Measurements from ENCODE around the gene KCNMB1. TPM values are rescaled to one million over a fixed set of nuclear protein-coding genes. Genes with fewer than 3 reads are reported as not detected.

KCNMB1 gene
- total RNA-seq, 2 donors from 2014 or later = 0.42 to 0.44 TPM

- Mint-ChIP-seq H3K27ac (no peak overlapping the region), H3K27me3 (peaks cover 15% of the 10 kb centered on the region), H3K4me3 (no peak overlapping the region), H3K4me1 (peaks cover 4% of the 10 kb centered on the region), H3K36me3 (ENCODE audit: low read depth) (no peaks in the 10 kb centered on the region)
- DNase-seq (no peak), ATAC-seq (no peak)
- H3K9me3 ChIP-seq (ENCODE audit: control insufficient read depth, low read length, poor library complexity, severe bottlenecking) = no peaks in the 10 kb centered on the region
These were observed 19.9 kb upstream of the KCNMB1 start for GRCh38 chr5:170408877-170409660.

- Mint-ChIP-seq H3K27ac (no peak overlapping the region), H3K4me1 (peaks cover 4% of the 10 kb centered on the region), H3K27me3 (peaks cover 15% of the 10 kb centered on the region), H3K4me3 (no peak overlapping the region), H3K36me3 (ENCODE audit: low read depth) (no peaks in the 10 kb centered on the region)
- DNase-seq = no peak
- H3K9me3 ChIP-seq (ENCODE audit: control insufficient read depth, low read length, poor library complexity, severe bottlenecking) = no peaks in the 10 kb centered on the region
- ATAC-seq = no peak
These were observed 19.1 kb upstream of the KCNMB1 start for GRCh38 chr5:170408226-170408625.

GRCh38 chr5:170407062-170407461, 17.9 kb upstream of the KCNMB1 start:
- Mint-ChIP-seq H3K36me3 (ENCODE audit: low read depth) (no peaks in the 10 kb centered on the region), H3K4me1 (peaks cover 2% of the 10 kb centered on the region), H3K27ac (no peak overlapping the region), H3K27me3 (peaks cover 15% of the 10 kb centered on the region), H3K4me3 (no peak overlapping the region)
- no peaks in the 10 kb centered on the region for H3K9me3 ChIP-seq (ENCODE audit: control insufficient read depth, low read length, poor library complexity, severe bottlenecking)
- no peak for DNase-seq
- no peak for ATAC-seq

GRCh38 chr5:170405817-170406216, 16.6 kb upstream of the KCNMB1 start:
- peaks cover 2% of the 10 kb centered on the region for H3K4me1 Mint-ChIP-seq
- H3K27ac Mint-ChIP-seq = no peak overlapping the region
- no peaks in the 10 kb centered on the region for H3K9me3 ChIP-seq (ENCODE audit: control insufficient read depth, low read length, poor library complexity, severe bottlenecking)
- H3K36me3 Mint-ChIP-seq (ENCODE audit: low read depth) = no peaks in the 10 kb centered on the region
- peaks cover 15% of the 10 kb centered on the region for H3K27me3 Mint-ChIP-seq
- DNase-seq (no peak), ATAC-seq (no peak)
- no peak overlapping the region for H3K4me3 Mint-ChIP-seq

- Mint-ChIP-seq H3K27me3 (peaks cover 15% of the 10 kb centered on the region), H3K4me3 (no peak overlapping the region), H3K4me1 (peaks cover 2% of the 10 kb centered on the region), H3K36me3 (ENCODE audit: low read depth) (no peaks in the 10 kb centered on the region), H3K27ac (no peak overlapping the region)
- peak; percentile 57 for ATAC-seq
- no peak for DNase-seq
- no peaks in the 10 kb centered on the region for H3K9me3 ChIP-seq (ENCODE audit: control insufficient read depth, low read length, poor library complexity, severe bottlenecking)
These were observed 15.2 kb upstream of the KCNMB1 start for GRCh38 chr5:170404398-170404797.

- ATAC-seq = no peak
- Mint-ChIP-seq H3K27ac (no peak overlapping the region), H3K27me3 (peaks cover 19% of the 10 kb centered on the region), H3K36me3 (ENCODE audit: low read depth) (no peaks in the 10 kb centered on the region), H3K4me1 (peaks cover 2% of the 10 kb centered on the region), H3K4me3 (no peak overlapping the region)
- DNase-seq = no peak
- no peaks in the 10 kb centered on the region for H3K9me3 ChIP-seq (ENCODE audit: control insufficient read depth, low read length, poor library complexity, severe bottlenecking)
These were observed 14.5 kb upstream of the KCNMB1 start for GRCh38 chr5:170403675-170404074.

- no peak overlapping the region for H3K27ac Mint-ChIP-seq
- no peak overlapping the region for H3K4me3 Mint-ChIP-seq
- H3K9me3 ChIP-seq (ENCODE audit: control insufficient read depth, low read length, poor library complexity, severe bottlenecking) = no peaks in the 10 kb centered on the region
- no peak for DNase-seq
- H3K36me3 Mint-ChIP-seq (ENCODE audit: low read depth) = no peaks in the 10 kb centered on the region
- peaks cover 2% of the 10 kb centered on the region for H3K4me1 Mint-ChIP-seq
- ATAC-seq = no peak
- peaks cover 28% of the 10 kb centered on the region for H3K27me3 Mint-ChIP-seq
These were observed 13.3 kb upstream of the KCNMB1 start for GRCh38 chr5:170402508-170402907.

- Mint-ChIP-seq H3K36me3 (ENCODE audit: low read depth) (no peaks in the 10 kb centered on the region), H3K4me3 (no peak overlapping the region), H3K27me3 (peaks cover 42% of the 10 kb centered on the region), H3K4me1 (peaks cover 13% of the 10 kb centered on the region), H3K27ac (no peak overlapping the region)
- ATAC-seq (no peak), DNase-seq (no peak)
- H3K9me3 ChIP-seq (ENCODE audit: control insufficient read depth, low read length, poor library complexity, severe bottlenecking) = no peaks in the 10 kb centered on the region
These were observed 7.9 kb upstream of the KCNMB1 start for GRCh38 chr5:170397059-170397458.

- Mint-ChIP-seq H3K4me3 (peak overlapping the region; percentile 37), H3K27me3 (peaks cover 50% of the 10 kb centered on the region), H3K27ac (peak overlapping the region; percentile 89), H3K4me1 (peaks cover 19% of the 10 kb centered on the region), H3K36me3 (ENCODE audit: low read depth) (no peaks in the 10 kb centered on the region)
- ATAC-seq = no peak
- no peak for DNase-seq
- no peaks in the 10 kb centered on the region for H3K9me3 ChIP-seq (ENCODE audit: control insufficient read depth, low read length, poor library complexity, severe bottlenecking)
These were observed 4.8 kb upstream of the KCNMB1 start for GRCh38 chr5:170393958-170394357.

GRCh38 chr5:170393235-170393634, 4.1 kb upstream of the KCNMB1 start:
- DNase-seq (no peak), ATAC-seq (peak; percentile 60)
- Mint-ChIP-seq H3K4me1 (peaks cover 19% of the 10 kb centered on the region), H3K4me3 (peak overlapping the region; percentile 78), H3K36me3 (ENCODE audit: low read depth) (no peaks in the 10 kb centered on the region), H3K27me3 (peaks cover 49% of the 10 kb centered on the region), H3K27ac (peak overlapping the region; percentile 89)
- H3K9me3 ChIP-seq (ENCODE audit: control insufficient read depth, low read length, poor library complexity, severe bottlenecking) = no peaks in the 10 kb centered on the region

GRCh38 chr5:170390472-170390871, 1.3 kb upstream of the KCNMB1 start:
- H3K4me3 Mint-ChIP-seq = no peak overlapping the region
- H3K27me3 Mint-ChIP-seq = peaks cover 49% of the 10 kb centered on the region
- H3K9me3 ChIP-seq (ENCODE audit: control insufficient read depth, low read length, poor library complexity, severe bottlenecking) = no peaks in the 10 kb centered on the region
- H3K4me1 Mint-ChIP-seq = peaks cover 23% of the 10 kb centered on the region
- H3K27ac Mint-ChIP-seq = no peak overlapping the region
- no peak for DNase-seq
- ATAC-seq = no peak
- no peaks in the 10 kb centered on the region for H3K36me3 Mint-ChIP-seq (ENCODE audit: low read depth)

GRCh38 chr5:170389550-170389892, 354 bp upstream of the KCNMB1 start:
- no peaks in the 10 kb centered on the region for H3K9me3 ChIP-seq (ENCODE audit: control insufficient read depth, low read length, poor library complexity, severe bottlenecking)
- H3K36me3 Mint-ChIP-seq (ENCODE audit: low read depth) = no peaks in the 10 kb centered on the region
- DNase-seq = no peak
- ATAC-seq = no peak
- H3K27ac Mint-ChIP-seq = no peak overlapping the region
- peaks cover 23% of the 10 kb centered on the region for H3K4me1 Mint-ChIP-seq
- H3K27me3 Mint-ChIP-seq = peaks cover 46% of the 10 kb centered on the region
- no peak overlapping the region for H3K4me3 Mint-ChIP-seq

- DNase-seq (no peak), ATAC-seq (no peak)
- H3K27me3 Mint-ChIP-seq = peaks cover 48% of the 10 kb centered on the region
- H3K4me3 Mint-ChIP-seq = no peak overlapping the region
- H3K9me3 ChIP-seq (ENCODE audit: control insufficient read depth, low read length, poor library complexity, severe bottlenecking) = no peaks in the 10 kb centered on the region
- peaks cover 10% of the 10 kb centered on the region for H3K4me1 Mint-ChIP-seq
- H3K27ac Mint-ChIP-seq = no peak overlapping the region
- no peaks in the 10 kb centered on the region for H3K36me3 Mint-ChIP-seq (ENCODE audit: low read depth)
These were observed 1.2 kb downstream of the KCNMB1 start for GRCh38 chr5:170387775-170388639.

Data from T-helper 17 cell (primary cell).